HepG2 (cell line): ENCODE measurements around the gene SLC41A1. TPM values are rescaled to one million over a fixed set of nuclear protein-coding genes. Genes with fewer than 3 reads are reported as not detected.

Experiments
- ATAC-seq: fragments of 200-7000 bp; cut with Tn5 transposase; 3 replicates; pipeline ENCODE4 v1.9.1; 2020; ENCODE audit warnings: mild to moderate bottlenecking, moderate library complexity
- BruUV-seq: library from RNA; stranded (reverse); fragments of 400-500 nt; replicated peaks from 2 replicates; lab custom pipeline; 2021; lab: Mats Ljungman, UMichigan
- CTCF ChIA-PET: fragments of 300-600 bp; formaldehyde crosslinking; extraction: SDS; loops from one replicate; lab custom pipeline; 2021; ENCODE audit warnings: low total read pairs, inconsistent platforms, low intra/inter-chr PET ratio; lab: Yijun Ruan, JAX
- POLR2A ChIA-PET: fragments of 350-600 bp; sonication (Branson Sonifier 250); formaldehyde crosslinking; loops from one replicate; lab custom pipeline; 2020; ENCODE audit warnings: antibody characterized with exemption, inconsistent platforms; lab: Yijun Ruan, JAX
- DNase-seq: peaks from one replicate; pipeline ENCODE4 v3.0.0-alpha.2; 2015; ENCODE audit warnings: low spot score
- FAIRE-seq: peaks from 3 replicates; lab custom pipeline; 2011; peaks lifted over from hg19 to GRCh38; lab: Jason Lieb, UNC
- H2AFZ ChIP-seq: one replicate; pipeline ENCODE4 v1.6.1; 2011; ENCODE audit warnings: low read length, inconsistent platforms
- H3K27ac ChIP-seq: fragments of 300-600 bp; 3 replicates; pipeline ENCODE4 v1.8.0; 2011; ENCODE audit warnings: mixed run types, mild to moderate bottlenecking, mixed read lengths, low read length, inconsistent platforms; ENCODE audit not compliant: insufficient read depth; ENCODE audit errors: extremely low read length
- H3K27me3 ChIP-seq, 2 experiments: fragments of 200-600 bp in 1 of 2; 2 replicates in 1 of 2; 3 replicates in 1 of 2; pipeline versions ENCODE4 v1.6.0 to v1.8.0; 2011; ENCODE audit warnings: low read length in 2 of 2, mild to moderate bottlenecking in 2 of 2, moderate library complexity in 2 of 2, inconsistent platforms in 1 of 2; ENCODE audit not compliant: insufficient read depth in 2 of 2, control insufficient read depth in 1 of 2
- H3K36me3 ChIP-seq, 2 experiments: fragments of 200-600 bp in 1 of 2; replicated peaks in 1 of 2; 2 replicates in 1 of 2; 3 replicates in 1 of 2; pipeline versions ENCODE4 v1.5.1 to v1.8.0; 2011; ENCODE audit warnings: low read length in 2 of 2, inconsistent platforms in 1 of 2; ENCODE audit not compliant: insufficient read depth in 2 of 2, control insufficient read depth in 1 of 2
- H3K4me1 ChIP-seq: 2 replicates; pipeline ENCODE4 v1.5.1; 2012; ENCODE audit warnings: low read length, inconsistent platforms; ENCODE audit not compliant: insufficient read depth
- H3K4me2 ChIP-seq: 2 replicates; pipeline ENCODE4 v1.6.0; 2011; ENCODE audit warnings: low read depth, low read length, inconsistent platforms
- H3K4me3 ChIP-seq, 3 experiments: fragments of 200-600 bp in 1 of 3; sonication (generic), shearing (Covaris generic) in 1 of 3; replicated peaks in 1 of 3; 2 replicates each; pipeline ENCODE4 v1.5.1; 2011 to 2016; ENCODE audit warnings: low read length in 3 of 3, inconsistent platforms in 2 of 3, low read depth in 2 of 3, mild to moderate bottlenecking in 2 of 3, control low read depth in 1 of 3, mixed read lengths in 1 of 3; ENCODE audit not compliant: insufficient read depth in 1 of 3
- H3K79me2 ChIP-seq: one replicate; pipeline ENCODE4 v1.6.1; 2011; ENCODE audit warnings: low read length, inconsistent platforms; ENCODE audit not compliant: insufficient read depth
- H3K9ac ChIP-seq: 2 replicates; pipeline ENCODE4 v1.6.0; 2011; ENCODE audit warnings: mild to moderate bottlenecking, low read depth, low read length, inconsistent platforms; ENCODE audit not compliant: insufficient read depth
- H3K9me3 ChIP-seq: 2 replicates; pipeline ENCODE4 v1.5.1; 2012; ENCODE audit warnings: mild to moderate bottlenecking, low read length
- H4K20me1 ChIP-seq: 2 replicates; pipeline ENCODE4 v1.6.0; 2011; ENCODE audit warnings: inconsistent platforms, mild to moderate bottlenecking, low read length, moderate library complexity; ENCODE audit not compliant: insufficient read depth
- HDAC6 ChIP-seq: fragments of 200-600 bp; sonication (generic); IDR thresholded peaks from 2 replicates; pipeline ENCODE4 v1.7.0; 2017; ENCODE audit warnings: mild to moderate bottlenecking, antibody characterized with exemption, low read length, low read depth
- HOXA7 ChIP-seq: sonication (generic); formaldehyde crosslinking; IDR thresholded peaks from 2 replicates; pipeline ENCODE4 v1.8.1; 2022; ENCODE audit warnings: mild to moderate bottlenecking, missing genetic modification reagents, moderate library complexity
- KLF16 ChIP-seq, 2 experiments: sonication (generic) in 1 of 2; formaldehyde crosslinking in 1 of 2; IDR thresholded peaks; 2 replicates each; pipeline versions ENCODE4 v1.6.1 to v1.8.0; 2016 to 2023; ENCODE audit warnings: missing genetic modification reagents in 2 of 2, missing compliant biosample characterization in 1 of 2
- MAFF ChIP-seq: IDR thresholded peaks from 2 replicates; pipeline ENCODE4 v1.6.1; 2011; ENCODE audit warnings: low read depth, low read length, improper control_type of control experiment
- MAFK ChIP-seq, 2 experiments: IDR thresholded peaks in 1 of 2; conservative IDR thresholded peaks in 1 of 2; 2 replicates each; pipeline ENCODE4 v1.6.1; 2011; ENCODE audit warnings: improper control_type of control experiment in 2 of 2, low read length in 2 of 2
- MIER3 ChIP-seq: IDR thresholded peaks from 2 replicates; pipeline ENCODE4 v1.6.1; 2016; ENCODE audit warnings: missing compliant biosample characterization, borderline replicate concordance
- MTA1 ChIP-seq: sonication (generic); formaldehyde crosslinking; IDR thresholded peaks from 2 replicates; pipeline ENCODE4 v1.4.0; 2020; ENCODE audit warnings: missing genetic modification reagents, mild to moderate bottlenecking, borderline replicate concordance
- MYNN ChIP-seq: sonication (generic); formaldehyde crosslinking; IDR thresholded peaks from 2 replicates; pipeline ENCODE4 v1.4.0; 2020; ENCODE audit warnings: mild to moderate bottlenecking, low read depth, missing genetic modification reagents
- NAIF1 ChIP-seq: sonication (generic); formaldehyde crosslinking; IDR thresholded peaks from 2 replicates; pipeline ENCODE4 v1.5.0; 2020; ENCODE audit warnings: mild to moderate bottlenecking, missing genetic modification reagents, borderline replicate concordance
- POLR2A ChIP-seq, 2 experiments: IDR thresholded peaks; 2 replicates each; pipeline ENCODE4 v1.6.1; 2011; ENCODE audit warnings: low read depth in 2 of 2, low read length in 2 of 2, mild to moderate bottlenecking in 1 of 2, moderate library complexity in 1 of 2; ENCODE audit not compliant: insufficient read depth in 1 of 2
- POLR2G ChIP-seq: fragments of 200-400 bp; formaldehyde crosslinking; IDR thresholded peaks from 2 replicates; pipeline ENCODE4 v1.6.1; 2018; ENCODE audit warnings: mild to moderate bottlenecking, low read depth, low read length, moderate library complexity
- ZNF558 ChIP-seq: sonication (generic); formaldehyde crosslinking; IDR thresholded peaks from 2 replicates; pipeline ENCODE4 v1.9.0; 2022; ENCODE audit warnings: mild to moderate bottlenecking, missing genetic modification reagents, borderline replicate concordance
- ZNF616 ChIP-seq: sonication (generic); formaldehyde crosslinking; IDR thresholded peaks from 2 replicates; pipeline ENCODE4 v1.5.0; 2020; ENCODE audit warnings: low read depth, mild to moderate bottlenecking, missing genetic modification reagents
- ZNF782 ChIP-seq: sonication (generic); formaldehyde crosslinking; IDR thresholded peaks from 2 replicates; pipeline ENCODE4 v1.4.0; 2020; ENCODE audit warnings: missing genetic modification reagents, mild to moderate bottlenecking, borderline replicate concordance
- WGBS: methylation state at CpG from one replicate; pipeline ENCODE4 v1.1.6; 2017; ENCODE audit warnings: low lambda C conversion rate; 5-methylcytosine and 5-hydroxymethylcytosine counted together
- in situ Hi-C: cut with HindIII; loops from 2 replicates; pipeline ENCODE4 v1.10.0; 2017; ENCODE audit warnings: low pct_unique_long_range_greater_than_20kb; ENCODE audit not compliant: extremely low pct_ligation_motif_present
- intact Hi-C: fragments of 100-400 bp; cut with micrococcal nuclease; formaldehyde crosslinking; loops from one replicate; pipeline ENCODE4 v1.10.0; 2022; ENCODE audit not compliant: unreplicated experiment
- polyA plus RNA-seq, 8 experiments: library from polyadenylated mRNA; depleted of rRNA in 3 of 8; stranded (reverse) in 7 of 8; unstranded in 1 of 8; fragments of >200 nt; fragmentation: Illumina TruSeq in 4 of 8; extraction: Trizol in 4 of 8; gene quantifications; 2 replicates each; pipeline versions ENCODE4 v1.2.1 to v1.2.3, GENCODE V29; 2011 to 2016; ENCODE audit warnings: low read depth in 4 of 8, missing spikeins in 1 of 8, mixed read lengths in 1 of 8; ENCODE audit not compliant: insufficient read depth in 1 of 8
- total RNA-seq, 5 experiments: library from RNA; depleted of rRNA; stranded (reverse); fragments of >200 nt; fragmentation: Illumina TruSeq; extraction: Trizol; gene quantifications; 2 replicates each; pipeline ENCODE4 v1.2.3, GENCODE V29; 2016; ENCODE audit warnings: low read depth in 1 of 5
- TF ChIP-seq, protein P1 (sequence below): sonication (generic); formaldehyde crosslinking; IDR thresholded peaks from 2 replicates; pipeline ENCODE4 v1.8.1; 2023; ENCODE audit warnings: missing genetic modification reagents, mild to moderate bottlenecking, borderline replicate concordance
- TF ChIP-seq, protein P2 (sequence below): sonication (generic); formaldehyde crosslinking; conservative IDR thresholded peaks from 2 replicates; pipeline ENCODE4 v1.8.0; 2022; ENCODE audit warnings: missing genetic modification reagents

Gene SLC41A1
- total and polyA plus RNA-seq, 2 of the 13 experiments (the other 11 are each of a cell fraction or from before 2014, with no cell fraction given), result 2.2 to 4.6 TPM

DNA sequence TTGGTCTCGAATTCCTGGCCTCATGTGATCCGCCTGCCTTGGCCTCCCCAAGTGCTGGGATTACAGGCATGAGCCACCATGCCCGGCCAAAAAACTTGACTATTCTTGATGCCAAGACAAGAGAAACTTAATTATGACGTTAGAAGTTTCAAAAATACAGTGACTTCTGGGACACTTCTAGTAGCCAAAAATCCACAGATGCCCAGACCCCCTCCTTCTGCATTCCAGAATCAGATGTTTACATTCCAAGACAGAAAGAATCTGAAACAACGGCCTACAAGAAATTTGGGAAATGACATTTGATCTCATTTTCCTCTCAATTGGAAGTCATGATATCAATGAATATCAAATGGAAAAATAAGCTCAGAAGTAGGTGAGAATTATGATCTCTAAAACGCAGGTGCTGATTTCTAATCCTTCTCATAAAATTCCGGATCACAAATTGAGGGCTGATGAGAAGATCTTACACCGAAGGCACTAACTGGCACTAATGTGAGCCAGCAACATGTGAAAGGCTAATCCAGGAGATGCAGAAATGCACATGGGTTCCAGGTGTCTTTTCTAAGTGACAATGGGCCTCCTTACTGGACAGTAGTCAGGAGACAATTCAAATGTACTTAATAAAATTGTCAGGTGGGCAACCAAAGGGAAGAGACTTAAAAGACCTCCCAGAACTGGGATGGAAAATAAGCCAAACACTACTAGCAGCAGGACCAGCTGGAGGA is 43.2 kb downstream of the SLC41A1 start:
- CTCF ChIA-PET, result no interaction called here
- H4K20me1 ChIP-seq, result no peaks in the 10 kb centered on the region
- no peaks in the 10 kb centered on the region for H3K36me3 ChIP-seq
- no peaks in the 10 kb centered on the region for H3K79me2 ChIP-seq
- FAIRE-seq (no peak), ATAC-seq (no peak), DNase-seq (no peak)
- TF ChIP-seq ZNF782 (CRISPR knock-in tag) (no peak), MYNN (CRISPR knock-in tag) (no peak), ZNF558 (CRISPR knock-in tag) (no peak), MIER3 (no peak), MTA1 (CRISPR knock-in tag) (no peak), HOXA7 (CRISPR knock-in tag) (no peak)
- TF ChIP-seq, protein P1, sequence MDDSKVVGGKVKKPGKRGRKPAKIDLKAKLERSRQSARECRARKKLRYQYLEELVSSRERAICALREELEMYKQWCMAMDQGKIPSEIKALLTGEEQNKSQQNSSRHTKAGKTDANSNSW (CRISPR knock-in tag), result no peak
- no peaks in the 10 kb centered on the region for H3K9me3 ChIP-seq
- peaks cover 16% of the 10 kb centered on the region for H3K4me1 ChIP-seq
- no peak overlapping the region for H2AFZ ChIP-seq
- POLR2A ChIA-PET, result no interaction called here
- WGBS, result 88% methylated on average over 8 of the region's 8 CpGs
- H3K9ac ChIP-seq, result no peak overlapping the region
- H3K4me2 ChIP-seq, result no peak overlapping the region
- H3K27ac ChIP-seq, result no peak overlapping the region
- BruUV-seq, result no TSS peak
- no peaks in the 10 kb centered on the region; a peak in 1 of 5 replicates for H3K27me3 ChIP-seq
- intact Hi-C loops (no loop called here), in situ Hi-C loops (no loop called here)
- H3K4me3 ChIP-seq, result no peak overlapping the region

- TF ChIP-seq, protein P2, sequence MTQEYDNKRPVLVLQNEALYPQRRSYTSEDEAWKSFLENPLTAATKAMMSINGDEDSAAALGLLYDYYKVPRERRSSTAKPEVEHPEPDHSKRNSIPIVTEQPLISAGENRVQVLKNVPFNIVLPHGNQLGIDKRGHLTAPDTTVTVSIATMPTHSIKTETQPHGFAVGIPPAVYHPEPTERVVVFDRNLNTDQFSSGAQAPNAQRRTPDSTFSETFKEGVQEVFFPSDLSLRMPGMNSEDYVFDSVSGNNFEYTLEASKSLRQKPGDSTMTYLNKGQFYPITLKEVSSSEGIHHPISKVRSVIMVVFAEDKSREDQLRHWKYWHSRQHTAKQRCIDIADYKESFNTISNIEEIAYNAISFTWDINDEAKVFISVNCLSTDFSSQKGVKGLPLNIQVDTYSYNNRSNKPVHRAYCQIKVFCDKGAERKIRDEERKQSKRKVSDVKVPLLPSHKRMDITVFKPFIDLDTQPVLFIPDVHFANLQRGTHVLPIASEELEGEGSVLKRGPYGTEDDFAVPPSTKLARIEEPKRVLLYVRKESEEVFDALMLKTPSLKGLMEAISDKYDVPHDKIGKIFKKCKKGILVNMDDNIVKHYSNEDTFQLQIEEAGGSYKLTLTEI (CRISPR knock-in tag), result no peak
- TF ChIP-seq NAIF1, result no peak
- TF ChIP-seq MAFF, result peak; percentile 83
- TF ChIP-seq POLR2G, result no peak
- TF ChIP-seq HDAC6, result no peak
- TF ChIP-seq MAFK (conservative IDR thresholded peaks at IDR 0.05 in 1 of 2, IDR thresholded peaks at IDR 0.05 in 1 of 2; ENCODE audit: low read length in 2 of 2), result peak; percentile 85 to 92
- TF ChIP-seq POLR2A (IDR thresholded peaks at IDR 0.05; ENCODE audit: insufficient read depth in 1 of 2, low read depth in 2 of 2, low read length in 2 of 2), result no peak
- TF ChIP-seq ZNF616 (CRISPR knock-in tag), result no peak
- no peak for TF ChIP-seq KLF16 (CRISPR knock-in tag; IDR thresholded peaks at IDR 0.05)
- no peak overlapping the region for H3K4me3 ChIP-seq
- no peaks in the 10 kb centered on the region for H4K20me1 ChIP-seq
- in situ Hi-C loops, result no loop called here
- H3K9me3 ChIP-seq, result no peaks in the 10 kb centered on the region
- no peak overlapping the region for H3K9ac ChIP-seq
- no peak for DNase-seq
- POLR2A ChIA-PET, result interaction anchor here (1.4 kb wide), 1 partner anchor 18 kb away, joined by 4 read pairs; no protein-coding TSS in a partner anchor
- H3K27me3 ChIP-seq, result no peaks in the 10 kb centered on the region
- no peaks in the 10 kb centered on the region for H3K36me3 ChIP-seq
- no peaks in the 10 kb centered on the region for H3K79me2 ChIP-seq
- no peaks in the 10 kb centered on the region for H3K4me1 ChIP-seq
- intact Hi-C loops, result no loop called here
- CTCF ChIA-PET, result no interaction called here
- ATAC-seq, result no peak
- WGBS, result 78% methylated on average over 3 of the region's 3 CpGs
- H2AFZ ChIP-seq, result no peak overlapping the region
- no peak for FAIRE-seq
- no peak overlapping the region for H3K4me2 ChIP-seq
- BruUV-seq, result no TSS peak
- no peak overlapping the region for H3K27ac ChIP-seq
Measured at GRCh38 chr1:205767248-205767647, 45.8 kb downstream of the SLC41A1 start.
